ENCODE results near the gene PEF1.
"Not testable (repeated sequence)": the region's sequence is repeated elsewhere in the genome, so short reads cannot be mapped to it uniquely, and the experiment has no call there.

PEF1 gene

GRCh38 chr1:31602081-31602480, 42.6 kb downstream of the PEF1 start:
- DNase-seq = no peak

- no peak for DNase-seq
Observed at GRCh38 chr1:31600641-31601040, 44.0 kb downstream of the PEF1 start.

GRCh38 chr1:31598980-31599379, 45.7 kb downstream of the PEF1 start:
- no peak for DNase-seq

- no peak for DNase-seq
Observed at GRCh38 chr1:31596737-31597097, 48.0 kb downstream of the PEF1 start.

- DNase-seq = peak; percentile 51
Observed at GRCh38 chr1:31595836-31596736, 48.6 kb downstream of the PEF1 start.

GRCh38 chr1:31593770-31594632, 50.7 kb downstream of the PEF1 start:
- peak; percentile 64 for DNase-seq

GRCh38 chr1:31593136-31593665, 51.5 kb downstream of the PEF1 start:
- no peak for DNase-seq

GRCh38 chr1:31592132-31592531, 52.5 kb downstream of the PEF1 start:
- DNase-seq = no peak

- peak; percentile 39 for DNase-seq
Observed at GRCh38 chr1:31591425-31592093, 53.1 kb downstream of the PEF1 start.

- peak; percentile 41 for DNase-seq
Observed at GRCh38 chr1:31588751-31589515, 55.7 kb downstream of the PEF1 start.

- DNase-seq = peak; percentile 80
Observed at GRCh38 chr1:31587720-31588423, 56.8 kb downstream of the PEF1 start.

- DNase-seq = not testable (repeated sequence)
Observed at GRCh38 chr1:31587328-31587699, 57.4 kb downstream of the PEF1 start.

- DNase-seq = peak; percentile 28
Observed at GRCh38 chr1:31586376-31587327, 58.0 kb downstream of the PEF1 start.

- DNase-seq = no peak
Observed at GRCh38 chr1:31585736-31586365, 58.8 kb downstream of the PEF1 start.

GRCh38 chr1:31584869-31585735, 59.6 kb downstream of the PEF1 start:
- no peak for DNase-seq

- peak; percentile 51 for DNase-seq
Observed at GRCh38 chr1:31583995-31584868, 60.4 kb downstream of the PEF1 start.

- DNase-seq = no peak
Observed at GRCh38 chr1:31583082-31583994, 61.3 kb downstream of the PEF1 start.

All from eye (tissue), 1 donor.